Measurements from ENCODE around the gene DNASE1L2.

- TF ChIP-seq POLR2AphosphoS5 (IDR thresholded peaks at IDR 0.05; ENCODE audit: borderline replicate concordance, low read depth, low read length) (peak; percentile 89), EZH2 (IDR thresholded peaks at IDR 0.05) (no peak)
Observed at GRCh38 chr16:2205104-2205966, 30.9 kb upstream of the DNASE1L2 start, which contains the start of gene MLST8.

Measured in SK-N-MC (cell line).